Measurements from ENCODE around the gene FTCD.

Gene FTCD

DNA sequence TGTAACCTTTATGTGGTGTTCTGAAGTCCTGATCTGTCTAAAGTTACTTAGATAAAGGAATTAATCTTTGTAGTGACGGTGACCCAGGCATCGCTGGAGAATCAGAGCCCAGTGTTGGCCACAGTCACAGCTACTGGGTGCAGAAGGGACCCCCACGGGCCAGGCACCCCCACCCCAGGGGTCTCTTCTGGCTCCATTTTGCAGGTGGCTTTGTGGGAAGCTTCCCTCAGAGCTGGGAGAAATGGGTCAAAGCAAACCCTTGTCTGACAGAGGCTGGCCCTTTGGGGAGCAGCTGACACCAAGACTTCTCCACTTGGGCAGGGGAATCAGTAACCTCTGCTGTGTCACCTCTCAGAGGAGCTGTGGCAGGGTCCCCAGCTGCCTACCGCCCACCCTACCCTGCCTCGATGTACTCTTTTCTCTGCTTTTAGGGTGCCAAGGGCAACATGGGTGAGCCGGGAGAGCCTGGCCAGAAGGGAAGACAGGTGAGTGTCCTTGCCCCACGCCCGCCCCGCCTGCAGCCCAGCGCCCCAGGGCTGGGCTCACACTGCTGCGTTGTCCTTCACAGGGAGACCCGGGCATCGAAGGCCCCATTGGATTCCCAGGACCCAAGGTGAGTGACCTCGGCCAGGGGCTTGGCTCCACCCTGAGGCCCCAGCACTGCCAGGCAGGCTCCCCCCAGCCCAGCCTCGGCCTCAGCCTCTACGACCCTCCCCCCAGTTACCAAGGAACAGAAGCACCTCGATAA lies 39.8 kb downstream of the FTCD start:
- no peak overlapping the region for H3K9ac ChIP-seq
- no peak overlapping the region for H3K4me3 ChIP-seq
- peaks cover 0 to 28% (median 0%) of the 10 kb centered on the region in 11 experiments; a peak in 7 of 22 replicates for H4K20me1 ChIP-seq
- H3K9me3 ChIP-seq (replicated peaks in 1 of 11): peaks cover 10 to 21% (median 14%) of the 10 kb centered on the region in 11 experiments
- H3K27me3 ChIP-seq: no peaks in the 10 kb centered on the region
- TF ChIP-seq Cebpa-rat (IDR thresholded peaks at IDR 0.05): no peak
- peaks cover 10 to 42% (median 23%) of the 10 kb centered on the region in 11 experiments; a peak in 17 of 22 replicates for H3K36me3 ChIP-seq
- H3K27ac ChIP-seq: no peak overlapping the region
- H3K4me1 ChIP-seq: peaks cover 0 to 53% (median 44%) of the 10 kb centered on the region in 10 experiments; a peak in 16 of 20 replicates
- peak overlapping the region in 6 of 11 experiments; percentile 39 to 73 (median 54); a peak in 8 of 22 replicates for H3K4me2 ChIP-seq

DNA sequence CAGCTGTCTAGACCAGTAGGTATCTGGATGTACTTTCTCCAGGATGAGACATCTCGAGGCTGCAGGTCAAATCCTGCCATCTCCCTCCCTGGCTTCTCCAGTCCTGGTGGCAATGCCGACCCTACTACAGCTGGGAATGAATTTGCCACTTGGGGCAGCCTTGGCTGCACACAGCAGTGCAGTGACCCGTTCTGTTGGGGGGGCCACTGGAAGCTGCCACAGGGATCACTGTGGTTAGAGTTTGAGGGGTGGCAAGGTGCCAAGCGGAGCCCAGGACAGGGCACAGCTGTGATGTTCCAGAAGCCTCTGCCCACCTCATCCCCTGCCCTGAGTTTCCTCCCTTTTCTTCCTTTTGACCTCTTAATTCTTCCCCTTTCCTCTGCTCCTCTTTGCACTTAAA lies 40.4 kb downstream of the FTCD start:
- no peak overlapping the region for H3K27ac ChIP-seq

DNA sequence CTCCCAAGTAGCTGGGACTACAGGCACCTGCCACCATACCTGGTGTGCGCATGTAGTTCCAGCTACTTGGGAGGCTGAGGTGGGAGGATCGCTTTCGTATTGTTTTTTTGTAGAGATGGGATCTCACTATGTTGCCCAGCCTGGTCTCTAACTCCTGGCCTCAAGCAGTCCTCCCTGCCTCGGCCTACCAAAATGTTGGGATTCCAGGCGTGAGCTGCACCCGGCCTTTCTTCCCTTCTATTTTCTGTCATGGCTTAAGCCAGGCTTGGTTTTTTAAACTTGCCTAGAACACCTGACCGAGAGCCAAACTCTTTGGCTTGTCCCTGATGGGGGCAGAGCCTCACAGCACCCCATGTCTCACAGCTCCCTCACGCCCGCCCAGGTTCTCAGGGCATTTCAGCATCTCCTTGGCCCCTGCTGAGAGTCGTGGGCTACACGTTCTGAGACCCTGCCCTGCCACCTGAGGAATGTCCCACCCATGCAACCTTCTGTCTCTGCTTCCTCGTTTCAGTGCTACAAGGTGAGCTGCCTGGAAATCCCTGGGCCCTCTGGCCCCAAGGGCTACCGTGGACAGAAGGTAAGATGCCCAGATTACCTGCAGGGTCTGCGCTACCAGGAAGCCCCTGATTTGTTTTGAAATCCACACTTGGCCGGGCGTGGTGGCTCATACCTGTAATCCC lies 41.7 kb downstream of the FTCD start:
- no peak overlapping the region for H3K4me3 ChIP-seq
- no peak for TF ChIP-seq Cebpa-rat (IDR thresholded peaks at IDR 0.05)

More for the DNA sequence above, 40.4 kb downstream of the FTCD start:
- H4K20me1 ChIP-seq: peaks cover 0 to 28% (median 0%) of the 10 kb centered on the region in 11 experiments; a peak in 7 of 22 replicates
- no peak overlapping the region for H3K4me3 ChIP-seq
- H3K9me3 ChIP-seq (replicated peaks in 1 of 11): peaks cover 10 to 21% (median 14%) of the 10 kb centered on the region in 11 experiments
- no peak overlapping the region for H3K9ac ChIP-seq
- H3K4me1 ChIP-seq: peaks cover 0 to 46% (median 37%) of the 10 kb centered on the region in 10 experiments; a peak in 16 of 20 replicates
- H3K4me2 ChIP-seq: no peak overlapping the region
- peaks cover 10 to 42% (median 23%) of the 10 kb centered on the region in 11 experiments; a peak in 17 of 22 replicates for H3K36me3 ChIP-seq
- TF ChIP-seq Cebpa-rat (IDR thresholded peaks at IDR 0.05): no peak
- no peaks in the 10 kb centered on the region for H3K27me3 ChIP-seq

DNA sequence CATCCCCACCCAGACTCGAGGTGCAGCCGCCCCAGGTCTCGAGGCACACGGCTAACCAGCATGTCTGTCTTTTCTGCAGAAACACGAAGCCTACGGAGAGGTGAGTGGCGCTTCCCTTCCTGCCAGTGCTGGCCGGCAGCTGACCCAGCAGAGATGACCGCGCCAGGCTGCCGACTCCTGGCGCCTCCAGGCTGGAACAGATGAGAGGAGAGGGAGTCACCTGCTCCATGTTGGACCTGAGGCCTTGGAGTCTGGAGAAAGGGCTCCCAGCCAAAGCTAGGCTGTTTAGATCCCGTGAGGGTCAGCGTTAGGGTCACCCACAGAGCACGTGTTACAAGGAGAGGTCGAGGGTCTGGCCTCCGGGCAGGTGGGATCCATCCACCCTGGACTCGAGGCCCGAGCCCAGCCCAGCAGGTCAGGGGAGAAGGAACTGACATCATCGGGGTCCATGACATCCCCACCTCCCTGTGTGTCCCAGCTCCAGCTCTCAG lies 42.6 kb downstream of the FTCD start:
- Histone ChIP-seq H3K9me3 (replicated peaks in 1 of 11) (peaks cover 24 to 38% (median 31%) of the 10 kb centered on the region in 11 experiments), H3K4me1 (peaks cover 0 to 24% (median 21%) of the 10 kb centered on the region in 10 experiments; a peak in 16 of 20 replicates), H3K36me3 (peaks cover 10 to 42% (median 23%) of the 10 kb centered on the region in 11 experiments; a peak in 17 of 22 replicates), H3K27ac (no peak overlapping the region), H3K9ac (no peak overlapping the region), H3K27me3 (no peaks in the 10 kb centered on the region), H3K4me3 (no peak overlapping the region), H4K20me1 (peaks cover 0 to 16% (median 0%) of the 10 kb centered on the region in 11 experiments; a peak in 7 of 22 replicates), H3K4me2 (no peak overlapping the region)
- TF ChIP-seq Cebpa-rat (IDR thresholded peaks at IDR 0.05): no peak

More for the DNA sequence above, 41.7 kb downstream of the FTCD start:
- H3K36me3 ChIP-seq: peaks cover 10 to 42% (median 23%) of the 10 kb centered on the region in 11 experiments; a peak in 17 of 22 replicates
- no peaks in the 10 kb centered on the region for H3K27me3 ChIP-seq
- H3K9me3 ChIP-seq (replicated peaks in 1 of 11): peaks cover 15 to 30% (median 22%) of the 10 kb centered on the region in 11 experiments
- peaks cover 0 to 33% (median 28%) of the 10 kb centered on the region in 10 experiments; a peak in 16 of 20 replicates for H3K4me1 ChIP-seq
- H3K4me2 ChIP-seq: no peak overlapping the region
- H3K27ac ChIP-seq: no peak overlapping the region
- peaks cover 0 to 25% (median 0%) of the 10 kb centered on the region in 11 experiments; a peak in 7 of 22 replicates for H4K20me1 ChIP-seq
- no peak overlapping the region for H3K9ac ChIP-seq

DNA sequence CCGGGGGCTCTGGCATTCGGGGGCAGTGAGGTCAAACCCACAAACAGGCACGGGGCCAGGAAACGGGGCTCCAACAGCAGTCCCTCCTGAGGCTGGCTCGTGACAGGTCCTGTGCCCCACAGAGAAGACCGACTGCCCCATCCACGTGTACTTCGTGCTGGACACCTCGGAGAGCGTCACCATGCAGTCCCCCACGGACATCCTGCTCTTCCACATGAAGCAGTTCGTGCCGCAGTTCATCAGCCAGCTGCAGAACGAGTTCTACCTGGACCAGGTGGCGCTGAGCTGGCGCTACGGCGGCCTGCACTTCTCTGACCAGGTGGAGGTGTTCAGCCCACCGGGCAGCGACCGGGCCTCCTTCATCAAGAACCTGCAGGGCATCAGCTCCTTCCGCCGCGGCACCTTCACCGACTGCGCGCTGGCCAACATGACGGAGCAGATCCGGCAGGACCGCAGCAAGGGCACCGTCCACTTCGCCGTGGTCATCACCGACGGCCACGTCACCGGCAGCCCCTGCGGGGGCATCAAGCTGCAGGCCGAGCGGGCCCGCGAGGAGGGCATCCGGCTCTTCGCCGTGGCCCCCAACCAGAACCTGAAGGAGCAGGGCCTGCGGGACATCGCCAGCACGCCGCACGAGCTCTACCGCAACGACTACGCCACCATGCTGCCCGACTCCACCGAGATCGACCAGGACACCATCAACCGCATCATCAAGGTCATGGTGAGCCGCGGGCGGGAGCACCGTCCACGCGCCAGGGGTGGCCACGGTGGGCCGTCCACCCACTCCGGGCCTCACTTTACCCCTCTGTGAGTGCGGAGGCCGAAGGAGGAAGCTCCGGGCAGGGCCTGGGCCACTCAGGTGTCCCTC lies 43.3 kb downstream of the FTCD start:
- H4K20me1 ChIP-seq: peaks cover 0 to 9% (median 0%) of the 10 kb centered on the region in 11 experiments; a peak in 4 of 22 replicates
- H3K27me3 ChIP-seq: no peaks in the 10 kb centered on the region
- TF ChIP-seq Cebpa-rat (IDR thresholded peaks at IDR 0.05): no peak
- no peak overlapping the region for H3K27ac ChIP-seq
- H3K9me3 ChIP-seq (replicated peaks in 1 of 11): peaks cover 31 to 45% (median 38%) of the 10 kb centered on the region in 11 experiments
- no peak overlapping the region for H3K4me2 ChIP-seq
- peaks cover 0 to 18% (median 14%) of the 10 kb centered on the region in 10 experiments; a peak in 16 of 20 replicates for H3K4me1 ChIP-seq
- no peak overlapping the region for H3K4me3 ChIP-seq
- peaks cover 10 to 42% (median 23%) of the 10 kb centered on the region in 11 experiments; a peak in 17 of 22 replicates for H3K36me3 ChIP-seq
- no peak overlapping the region for H3K9ac ChIP-seq

DNA sequence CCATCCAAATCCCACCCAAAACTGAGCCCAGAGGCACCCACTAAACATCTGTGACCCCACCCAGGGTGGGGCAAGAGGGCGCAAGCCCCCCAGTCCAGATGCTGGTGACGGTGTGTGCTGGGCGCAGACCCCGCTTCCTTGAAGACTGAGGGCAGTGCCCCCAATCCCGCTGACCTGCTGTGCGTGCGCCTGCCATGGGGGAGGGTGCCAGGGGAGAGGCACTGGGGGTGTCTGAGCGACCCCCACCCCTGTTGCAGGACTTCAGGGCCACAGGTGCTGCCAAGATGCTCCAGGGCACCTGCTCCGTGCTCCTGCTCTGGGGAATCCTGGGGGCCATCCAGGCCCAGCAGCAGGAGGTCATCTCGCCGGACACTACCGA lies 44.2 kb downstream of the FTCD start:
- Histone ChIP-seq H3K36me3 (peaks cover 10 to 39% (median 23%) of the 10 kb centered on the region in 11 experiments; a peak in 17 of 22 replicates), H3K27ac (no peak overlapping the region), H4K20me1 (peaks cover 0 to 7% (median 0%) of the 10 kb centered on the region in 11 experiments; a peak in 2 of 22 replicates), H3K4me1 (peaks cover 0 to 8% (median 6%) of the 10 kb centered on the region in 10 experiments; a peak in 17 of 20 replicates), H3K4me3 (no peak overlapping the region), H3K9ac (no peak overlapping the region), H3K27me3 (no peaks in the 10 kb centered on the region), H3K9me3 (replicated peaks in 1 of 11) (peaks cover 36 to 52% (median 43%) of the 10 kb centered on the region in 11 experiments), H3K4me2 (no peak overlapping the region)
- no peak for TF ChIP-seq Cebpa-rat (IDR thresholded peaks at IDR 0.05)

DNA sequence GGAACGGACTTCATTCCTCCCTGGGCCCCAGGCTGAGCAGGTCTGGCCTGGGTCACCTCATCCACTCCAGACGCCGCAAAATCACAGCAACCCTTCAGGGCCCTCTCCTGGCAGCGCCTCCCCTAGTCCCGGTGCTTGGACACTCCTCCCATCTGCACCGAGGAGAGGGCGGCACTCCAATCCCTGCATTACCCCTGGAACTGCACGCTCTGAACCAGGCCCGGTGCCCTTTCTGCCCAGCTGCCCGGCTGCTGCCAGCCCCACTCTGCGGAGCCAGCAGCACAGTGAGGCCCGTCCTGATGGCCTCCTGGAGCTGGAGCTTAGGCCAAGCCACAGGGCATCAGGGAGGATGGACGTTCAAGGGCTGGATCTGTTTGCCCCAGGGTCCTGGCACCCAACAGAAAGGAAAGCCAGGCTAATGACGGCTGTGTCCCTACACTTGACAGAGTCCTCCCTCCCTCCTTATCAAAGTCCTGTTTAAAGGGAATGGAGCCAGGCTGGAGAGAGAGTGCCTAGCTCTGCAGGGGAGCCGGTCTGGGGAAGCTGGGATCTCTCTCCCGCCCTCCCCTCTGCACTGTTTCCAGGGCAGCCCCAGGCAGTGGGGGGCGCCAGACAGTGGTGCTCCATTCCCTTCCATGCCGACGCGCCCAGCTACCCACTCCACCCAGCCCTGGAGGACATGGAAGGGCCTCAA lies 44.7 kb downstream of the FTCD start:
- H3K27me3 ChIP-seq: no peaks in the 10 kb centered on the region
- H3K36me3 ChIP-seq: peaks cover 10 to 37% (median 23%) of the 10 kb centered on the region in 11 experiments; a peak in 17 of 22 replicates
- TF ChIP-seq Cebpa-rat (IDR thresholded peaks at IDR 0.05): no peak
- peaks cover 40 to 58% (median 48%) of the 10 kb centered on the region in 11 experiments for H3K9me3 ChIP-seq (replicated peaks in 1 of 11)
- H3K4me3 ChIP-seq: no peak overlapping the region
- no peak overlapping the region for H3K4me2 ChIP-seq
- peaks cover 0 to 7% (median 0%) of the 10 kb centered on the region in 11 experiments; a peak in 2 of 22 replicates for H4K20me1 ChIP-seq
- H3K9ac ChIP-seq: no peak overlapping the region
- no peak overlapping the region for H3K27ac ChIP-seq
- peaks cover 0 to 7% (median 1%) of the 10 kb centered on the region in 10 experiments; a peak in 9 of 20 replicates for H3K4me1 ChIP-seq
